ENCODE measurements around the gene CARD9.
"Not testable (repeated sequence)": the region's sequence is repeated elsewhere in the genome, so short reads cannot be mapped to it uniquely, and the experiment has no call there.

Gene CARD9

GRCh38 chr9:136373300-136374182, at the start of gene CARD9:
Gene CARD9 (minus strand): TSS chr9:136373669. CDS start chr9:136372078, 1,591 bp downstream.
- no peak for DNase-seq (ENCODE audit: low read depth in 2 of 2)

- no peak for DNase-seq (ENCODE audit: low read depth in 2 of 2)
Observed at GRCh38 chr9:136422876-136423275, 49.4 kb upstream of the CARD9 start.

DNA sequence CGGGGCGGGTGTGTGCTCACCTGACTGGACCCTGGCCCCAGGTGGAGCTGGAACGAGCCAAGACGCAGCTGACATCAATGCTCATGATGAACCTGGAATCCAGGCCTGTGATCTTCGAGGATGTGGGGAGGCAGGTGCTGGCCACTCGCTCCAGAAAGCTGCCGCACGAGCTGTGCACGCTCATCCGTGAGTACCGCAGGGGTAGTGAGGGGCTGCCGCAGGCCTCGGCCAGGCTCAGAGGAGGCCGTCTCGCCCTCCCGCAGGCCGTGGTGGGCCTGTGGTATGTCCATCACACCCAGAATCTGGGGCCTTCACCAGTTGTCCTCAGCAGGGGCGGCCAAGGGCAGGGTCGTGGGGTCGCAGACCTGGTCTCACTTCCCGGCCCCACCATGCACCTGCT, 48.3 kb upstream of the CARD9 start:
- no peak for DNase-seq (ENCODE audit: low read depth in 2 of 2)

DNA sequence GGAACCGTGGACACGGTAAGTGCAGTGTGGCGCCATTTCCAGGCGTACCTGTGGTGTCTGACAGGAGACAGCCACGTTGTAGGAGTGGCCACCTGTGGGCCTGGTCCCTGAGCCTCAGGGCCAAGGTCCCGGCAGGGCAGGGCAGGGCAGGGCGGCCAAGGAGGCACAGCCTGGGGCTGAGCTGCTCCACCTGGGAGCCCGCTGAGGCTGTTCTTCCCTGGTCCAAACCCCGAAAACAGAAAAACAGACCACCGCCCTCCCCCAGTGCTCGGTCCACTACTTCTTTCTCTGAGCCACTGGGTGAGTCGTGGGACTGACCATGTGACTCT, 45.6 kb upstream of the CARD9 start:
- no peak for DNase-seq (ENCODE audit: low read depth in 2 of 2)

DNA sequence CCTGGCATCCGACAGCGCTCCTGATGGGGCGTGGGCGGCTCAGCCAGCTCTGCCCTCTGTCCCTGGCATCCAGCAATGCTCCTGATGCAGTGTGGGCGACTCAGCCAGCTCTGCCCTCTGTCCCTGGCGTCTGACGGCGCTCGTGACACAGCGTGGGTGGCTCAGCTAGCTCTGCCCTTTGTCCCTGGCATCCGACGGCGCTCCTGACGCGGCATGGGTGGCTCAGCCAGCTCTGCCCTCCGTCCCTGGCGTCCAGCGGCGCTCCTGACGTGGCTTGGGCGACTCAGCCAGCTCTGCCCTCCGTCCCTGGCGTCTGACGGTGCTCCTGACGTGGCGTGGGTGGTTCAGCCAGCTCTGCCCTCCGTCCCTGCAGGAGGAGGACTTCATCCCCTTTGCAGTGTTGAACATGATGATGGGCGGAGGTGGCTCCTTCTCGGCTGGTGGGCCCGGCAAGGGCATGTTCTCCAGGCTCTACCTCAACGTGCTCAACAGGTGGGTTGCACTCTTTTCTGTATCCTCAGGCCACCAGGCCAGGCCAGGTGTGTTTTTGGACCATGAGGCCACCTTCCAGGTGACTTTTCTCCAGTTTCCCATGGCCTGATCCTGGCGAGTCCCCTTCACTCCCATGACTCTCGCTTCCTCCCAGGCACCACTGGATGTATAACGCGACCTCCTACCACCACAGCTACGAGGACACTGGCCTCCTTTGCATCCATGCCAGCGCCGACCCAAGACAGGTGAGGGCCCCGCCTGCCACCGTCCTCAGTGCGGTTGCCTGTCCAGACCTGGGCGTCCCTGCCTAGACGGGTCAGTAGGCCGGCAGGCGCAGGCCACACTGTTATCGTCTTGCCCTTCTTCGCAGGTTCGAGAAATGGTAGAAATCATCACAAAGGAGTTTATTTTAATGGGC, 45.0 kb upstream of the CARD9 start:
- DNase-seq (ENCODE audit: low read depth in 2 of 2), result no peak

- DNase-seq (ENCODE audit: low read depth in 2 of 2), result no peak
Observed at GRCh38 chr9:136416914-136417313, 43.4 kb upstream of the CARD9 start.

DNA sequence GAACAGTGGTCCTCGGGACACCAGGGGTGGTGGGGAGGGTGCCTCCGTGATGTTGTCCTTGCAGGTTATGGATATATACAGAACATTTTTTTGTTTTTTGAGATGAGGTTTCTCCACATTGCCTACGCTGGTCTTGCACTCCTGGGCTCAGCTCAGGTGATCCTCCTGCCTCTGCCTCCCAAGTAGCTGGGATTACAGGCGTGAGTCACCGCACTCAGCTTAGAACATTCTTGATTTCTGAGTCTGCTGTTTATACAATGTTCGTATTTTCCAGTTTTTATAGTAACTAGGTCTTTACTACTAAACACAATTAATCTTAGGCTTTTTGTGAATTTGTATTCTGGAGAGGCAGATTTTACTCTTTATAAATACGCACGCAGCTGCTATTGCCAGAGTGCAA, 43.0 kb upstream of the CARD9 start:
- DNase-seq (ENCODE audit: low read depth in 2 of 2), result no peak

GRCh38 chr9:136412962-136413361, 39.5 kb upstream of the CARD9 start:
- DNase-seq (ENCODE audit: low read depth in 2 of 2), result no peak

DNA sequence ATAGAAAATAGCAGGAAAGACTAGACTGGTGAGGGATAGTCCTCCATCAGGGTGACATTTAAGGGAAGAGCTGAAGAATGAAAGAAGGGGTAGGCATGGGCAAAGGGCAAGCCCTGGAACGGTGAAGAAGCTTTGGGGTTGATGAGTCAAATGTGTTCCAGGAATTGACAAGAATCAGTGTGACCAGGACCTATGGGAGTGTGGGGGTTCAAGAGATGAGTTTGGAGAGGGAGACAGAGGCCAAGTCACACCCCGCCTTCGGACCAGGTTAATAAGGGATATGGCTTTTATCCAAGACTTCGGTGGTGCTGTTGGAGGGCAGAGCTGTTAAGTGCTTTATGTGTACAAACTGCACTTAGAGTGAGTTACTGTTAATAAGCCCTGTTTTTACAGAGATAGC, 37.9 kb upstream of the CARD9 start:
- DNase-seq (ENCODE audit: low read depth in 2 of 2), result no peak

- peak; percentile 94 for DNase-seq (ENCODE audit: low read depth in 2 of 2)
Observed at GRCh38 chr9:136410500-136411287, 37.2 kb upstream of the CARD9 start, which contains the start of the genes ENTR1 and PMPCA. Gene ENTR1 (minus strand): TSS chr9:136410614. CDS start chr9:136410397, 217 bp downstream. Gene PMPCA (plus strand): TSS chr9:136410658. CDS start chr9:136410669, 11 bp downstream.

GRCh38 chr9:136409557-136410455, 36.3 kb upstream of the CARD9 start:
- DNase-seq (ENCODE audit: low read depth in 2 of 2), result peak; percentile 21 to 29

DNA sequence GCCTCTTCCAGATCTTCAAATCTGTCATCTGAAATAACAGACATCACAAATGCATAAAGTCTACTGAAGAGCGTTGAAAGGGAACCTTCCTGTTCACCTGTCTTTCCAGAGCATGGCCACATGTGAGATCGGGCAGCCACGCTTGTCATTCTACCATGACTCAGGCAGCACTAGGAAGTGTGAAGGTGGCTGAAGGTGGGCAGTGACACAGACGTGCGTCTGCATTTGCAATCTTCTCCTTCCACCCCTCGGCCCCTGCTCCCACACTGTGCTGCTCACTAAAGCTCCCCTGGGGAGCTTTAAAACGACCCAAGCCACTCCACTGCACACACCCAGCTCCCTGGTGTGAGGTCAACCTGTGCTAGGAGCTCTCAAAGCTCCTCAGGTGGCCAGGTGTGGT, 34.4 kb upstream of the CARD9 start:
- no peak for DNase-seq (ENCODE audit: low read depth in 2 of 2)

DNA sequence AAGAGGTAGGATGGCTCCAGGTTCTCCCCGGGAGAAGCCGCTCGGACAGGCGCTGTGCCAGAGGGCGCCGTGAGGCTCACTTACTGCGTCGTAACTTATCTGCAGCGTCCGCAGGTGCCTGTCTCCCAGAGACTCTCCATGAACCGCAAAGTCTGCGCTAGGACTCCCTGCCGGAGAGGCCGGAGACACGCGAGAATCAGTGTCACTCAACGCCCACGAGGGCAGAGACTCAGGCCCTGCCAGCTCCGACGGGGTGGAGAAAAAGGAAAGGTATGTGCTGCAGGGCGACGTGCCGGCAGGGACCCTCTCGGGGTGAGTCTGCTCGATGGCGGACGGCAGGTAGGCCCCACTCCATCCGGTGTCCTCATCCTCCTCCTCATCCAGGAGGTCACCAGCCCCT, 33.6 kb upstream of the CARD9 start:
- not testable (repeated sequence) for DNase-seq (ENCODE audit: low read depth in 2 of 2)

DNA sequence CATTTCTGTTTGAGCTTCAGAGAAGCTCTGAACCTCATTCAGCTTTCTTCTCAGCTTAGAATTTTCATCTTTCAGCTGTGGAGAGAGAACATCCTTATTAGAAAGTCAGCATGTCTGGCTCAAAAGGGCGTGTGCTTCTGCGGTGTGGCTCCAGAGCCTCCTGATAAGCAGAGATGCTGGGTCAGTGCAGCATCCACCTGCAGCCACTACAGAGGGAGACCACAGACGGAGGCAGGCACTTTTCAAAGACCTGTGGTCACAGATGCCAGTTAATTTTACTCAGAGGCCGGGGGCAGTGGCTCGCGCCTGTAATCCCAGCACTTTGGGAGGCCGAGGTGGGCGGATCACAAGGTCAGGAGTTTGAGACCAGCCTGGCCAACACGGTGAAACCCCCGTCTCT, 32.4 kb upstream of the CARD9 start:
- DNase-seq (ENCODE audit: low read depth in 2 of 2), result not testable (repeated sequence)

DNA sequence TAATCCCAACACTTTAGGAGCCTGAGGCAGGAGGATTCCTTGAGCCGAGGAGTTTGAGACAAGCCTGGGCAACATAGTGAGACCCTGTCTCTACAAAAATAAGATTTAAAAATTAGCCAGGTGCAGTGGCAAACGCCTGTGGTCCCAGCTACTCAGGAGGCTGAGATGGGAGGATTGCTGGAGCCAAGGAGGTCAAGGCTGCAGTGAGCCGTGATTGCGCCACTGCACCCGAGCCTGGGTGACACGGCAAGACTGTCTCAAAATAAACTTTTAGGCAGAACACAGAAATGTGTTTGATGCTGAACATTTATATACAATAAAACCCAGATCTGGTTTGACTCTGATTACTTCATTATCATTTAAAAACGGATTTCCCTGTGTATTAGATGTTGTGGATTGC, 32.0 kb upstream of the CARD9 start:
- no peak for DNase-seq (ENCODE audit: low read depth in 2 of 2)

DNA sequence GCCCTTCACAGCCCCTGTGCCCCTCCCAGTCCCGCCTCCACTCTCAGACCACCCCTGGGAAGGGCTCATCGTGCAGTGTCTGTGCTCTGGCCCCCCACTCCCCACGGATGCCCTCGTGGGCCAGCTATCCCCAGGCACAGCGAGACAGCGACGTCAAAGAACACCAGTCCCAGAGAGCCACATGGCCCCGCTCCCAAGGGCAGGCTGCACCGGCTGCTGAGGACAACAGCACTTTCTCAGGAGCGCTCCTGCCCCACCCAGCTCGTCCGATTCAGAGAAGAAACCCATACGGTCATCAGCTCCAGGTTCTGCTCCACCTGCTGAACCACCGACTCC, 31.3 kb upstream of the CARD9 start:
- no peak for DNase-seq (ENCODE audit: low read depth in 2 of 2)

DNA sequence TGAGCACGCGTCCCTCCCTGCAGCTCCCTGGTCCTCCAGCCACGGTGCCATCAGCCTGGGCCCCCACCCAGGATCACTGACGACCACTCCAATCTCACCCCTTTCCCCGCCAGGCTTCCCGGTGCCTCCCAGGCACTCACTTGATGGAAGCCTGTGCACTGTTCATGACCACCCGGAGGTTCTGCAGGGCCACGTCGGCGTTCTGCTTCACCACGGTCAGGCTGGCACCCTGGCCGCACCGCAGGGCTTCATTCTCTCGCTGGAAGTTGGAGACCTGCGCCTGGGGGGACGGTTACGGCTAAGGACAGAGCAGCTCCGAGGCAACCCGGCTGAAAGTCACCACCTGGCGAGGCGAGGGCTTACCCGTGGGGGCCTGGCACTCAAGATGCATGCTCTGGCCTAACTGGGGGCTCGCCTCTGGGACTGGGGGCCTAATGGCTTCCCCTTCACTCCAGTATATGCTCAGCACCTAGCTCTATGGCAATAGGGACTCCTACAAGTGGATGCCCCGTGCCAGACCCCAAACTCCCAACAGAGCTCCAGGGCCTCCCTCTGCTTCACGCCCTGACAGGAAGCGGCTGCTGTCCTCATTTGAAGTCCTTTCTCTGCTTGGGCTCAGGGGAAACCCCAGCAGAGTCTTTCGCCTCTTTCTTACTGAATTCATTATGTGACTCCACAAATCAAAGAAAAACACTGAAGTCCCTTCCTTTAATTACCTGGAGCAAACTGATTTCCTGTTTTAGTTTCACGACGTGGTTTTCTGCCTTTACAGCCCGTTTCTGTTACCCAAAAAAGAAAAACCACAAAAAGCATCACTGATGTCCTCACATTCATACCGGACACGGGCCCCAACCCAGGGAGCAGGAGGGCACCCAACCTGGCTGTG, 30.7 kb upstream of the CARD9 start:
- DNase-seq (ENCODE audit: low read depth in 2 of 2), result peak in 1 of 2 donors; percentile 22

GRCh38 chr9:136403538-136403914, 30.1 kb upstream of the CARD9 start:
- peak; percentile 73 to 76 for DNase-seq (ENCODE audit: low read depth in 2 of 2)

GRCh38 chr9:136402067-136402466, 28.6 kb upstream of the CARD9 start:
- DNase-seq (ENCODE audit: low read depth in 2 of 2), result no peak
